IMR-90 (cell line): ENCODE measurements around the gene CHST3. TPM values are rescaled to one million over a fixed set of nuclear protein-coding genes. Genes with fewer than 3 reads are reported as not detected.

ENCODE experiments used
- ATAC-seq: fragments of 200-7000 bp; cut with Tn5 transposase; 2 replicates; pipeline ENCODE4 v1.9.1; 2020; ENCODE audit warnings: low read depth, mild to moderate bottlenecking, moderate library complexity
- BruUV-seq: library from RNA; stranded (reverse); fragments of 400-500 nt; replicated peaks from 2 replicates; lab custom pipeline; 2021; lab: Mats Ljungman, UMichigan
- CTCF ChIA-PET: fragments of 300-600 bp; formaldehyde crosslinking; extraction: SDS; loops from one replicate; lab custom pipeline; 2021; ENCODE audit warnings: antibody characterized with exemption; lab: Yijun Ruan, JAX
- POLR2A ChIA-PET: fragments of 300-600 bp; sonication (Branson Sonifier 250); formaldehyde crosslinking; loops from one replicate; lab custom pipeline; 2022; ENCODE audit warnings: antibody characterized with exemption; ENCODE audit not compliant: unreplicated experiment; lab: Charles Lee
- DNase-seq: peaks from one replicate; pipeline ENCODE4 v3.0.0; 2013
- H2AFZ ChIP-seq: replicated peaks from 2 replicates; pipeline ENCODE3; 2013; ENCODE audit warnings: low read length, mild to moderate bottlenecking; ENCODE audit not compliant: poor library complexity
- H2AK5ac ChIP-seq: 2 replicates; pipeline ENCODE4 v1.6.1; 2013; ENCODE audit warnings: low read depth, low read length, inconsistent platforms
- H2AK9ac ChIP-seq: replicated peaks from 2 replicates; pipeline ENCODE3; 2013; ENCODE audit warnings: mild to moderate bottlenecking, low read depth, low read length, moderate library complexity; ENCODE audit not compliant: poor library complexity
- H2BK120ac ChIP-seq: 2 replicates; pipeline ENCODE4 v1.6.1; 2013; ENCODE audit warnings: low read depth, low read length, inconsistent platforms
- H2BK15ac ChIP-seq: 3 replicates; pipeline ENCODE4 v1.6.1; 2013; ENCODE audit warnings: low read depth, low read length, inconsistent platforms
- H2BK20ac ChIP-seq: 2 replicates; pipeline ENCODE4 v1.6.1; 2013; ENCODE audit warnings: low read depth, mild to moderate bottlenecking, inconsistent platforms, low read length, moderate library complexity
- H2BK5ac ChIP-seq: 2 replicates; pipeline ENCODE4 v1.6.1; 2013; ENCODE audit warnings: mild to moderate bottlenecking, low read depth, low read length, inconsistent platforms; ENCODE audit not compliant: poor library complexity, severe bottlenecking
- H3K14ac ChIP-seq: replicated peaks from 2 replicates; pipeline ENCODE4 v1.6.1; 2013; ENCODE audit warnings: low read depth, low read length, inconsistent platforms
- H3K18ac ChIP-seq: 2 replicates; pipeline ENCODE4 v1.6.1; 2013; ENCODE audit warnings: low read depth, low read length, control low read depth
- H3K23ac ChIP-seq: 2 replicates; pipeline ENCODE4 v1.6.1; 2013; ENCODE audit warnings: low read depth, low read length, inconsistent platforms
- H3K27ac ChIP-seq: 2 replicates; pipeline ENCODE4 v1.5.1; 2013; ENCODE audit warnings: mild to moderate bottlenecking, control low read depth, low read length; ENCODE audit not compliant: insufficient read depth
- H3K27me3 ChIP-seq: 2 replicates; pipeline ENCODE4 v1.6.1; 2013; ENCODE audit warnings: low read length; ENCODE audit not compliant: control insufficient read depth, insufficient read depth
- H3K36me3 ChIP-seq: 2 replicates; pipeline ENCODE4 v1.6.1; 2013; ENCODE audit warnings: low read length, mixed read lengths; ENCODE audit not compliant: control insufficient read depth, insufficient read depth
- H3K4ac ChIP-seq: 2 replicates; pipeline ENCODE4 v1.6.1; 2013; ENCODE audit warnings: low read depth, low read length, inconsistent platforms
- H3K4me1 ChIP-seq: 2 replicates; pipeline ENCODE4 v1.6.1; 2013; ENCODE audit warnings: low read length, mixed read lengths; ENCODE audit not compliant: control insufficient read depth, insufficient read depth
- H3K4me2 ChIP-seq: 2 replicates; pipeline ENCODE4 v1.6.1; 2013; ENCODE audit warnings: low read depth, mild to moderate bottlenecking, control low read depth, low read length, moderate library complexity
- H3K4me3 ChIP-seq: 2 replicates; pipeline ENCODE4 v1.5.1; 2013; ENCODE audit warnings: low read depth, mild to moderate bottlenecking, control low read depth, low read length, moderate library complexity; ENCODE audit not compliant: insufficient read depth
- H3K56ac ChIP-seq: 2 replicates; pipeline ENCODE4 v1.6.1; 2013; ENCODE audit warnings: low read length, inconsistent platforms; ENCODE audit not compliant: insufficient read depth; ENCODE audit errors: extremely low read depth
- H3K79me1 ChIP-seq, 2 experiments: 2 replicates each; pipeline ENCODE4 v1.6.1; 2013; ENCODE audit warnings: low read length in 2 of 2, inconsistent platforms in 1 of 2, low read depth in 1 of 2
- H3K9ac ChIP-seq: 2 replicates; pipeline ENCODE4 v1.6.1; 2013; ENCODE audit warnings: low read depth, low read length, control low read depth
- H3K9me1 ChIP-seq: 2 replicates; pipeline ENCODE4 v1.6.1; 2013; ENCODE audit warnings: low read length, inconsistent platforms; ENCODE audit not compliant: insufficient read depth
- H3K9me3 ChIP-seq: 2 replicates; pipeline ENCODE4 v1.6.1; 2013; ENCODE audit warnings: low read length; ENCODE audit not compliant: control insufficient read depth, insufficient read depth
- H4K20me1 ChIP-seq: 2 replicates; pipeline ENCODE4 v1.6.1; 2013; ENCODE audit warnings: low read length, inconsistent platforms; ENCODE audit not compliant: insufficient read depth
- H4K5ac ChIP-seq: 2 replicates; pipeline ENCODE4 v1.6.1; 2013; ENCODE audit warnings: mild to moderate bottlenecking, low read depth, low read length, control low read depth
- H4K8ac ChIP-seq, 2 experiments: 2 replicates each; pipeline ENCODE4 v1.6.1; 2013; ENCODE audit warnings: low read depth in 2 of 2, low read length in 2 of 2, control low read depth in 1 of 2, inconsistent platforms in 1 of 2
- H4K91ac ChIP-seq: 2 replicates; pipeline ENCODE4 v1.6.1; 2013; ENCODE audit warnings: low read depth, low read length, inconsistent platforms; ENCODE audit not compliant: insufficient read depth
- BHLHE40 ChIP-seq: fragments of 150-350 bp; IDR thresholded peaks from 2 replicates; pipeline ENCODE4 v1.6.1; 2016; ENCODE audit warnings: mild to moderate bottlenecking, low read depth, low read length
- CEBPB ChIP-seq: IDR thresholded peaks from 2 replicates; pipeline ENCODE4 v1.6.1; 2012; ENCODE audit warnings: low read depth, low read length, improper control_type of control experiment
- CHD1 ChIP-seq: IDR thresholded peaks from 2 replicates; pipeline ENCODE4 v1.6.1; 2012; ENCODE audit warnings: low read depth, low read length, improper control_type of control experiment
- CTCF ChIP-seq: conservative IDR thresholded peaks from 2 replicates; pipeline ENCODE4 v1.5.1; 2012; ENCODE audit warnings: mild to moderate bottlenecking, low read depth, low read length, improper control_type of control experiment
- ELK1 ChIP-seq: fragments of 150-350 bp; IDR thresholded peaks from 2 replicates; pipeline ENCODE4 v1.6.1; 2016; ENCODE audit warnings: low read depth, mild to moderate bottlenecking, low read length, moderate library complexity, borderline replicate concordance
- FOS ChIP-seq: fragments of 150-350 bp; IDR thresholded peaks from 2 replicates; pipeline ENCODE4 v1.6.1; 2016; ENCODE audit warnings: low read depth, low read length
- MAFK ChIP-seq: IDR thresholded peaks from 2 replicates; pipeline ENCODE4 v1.6.1; 2012; ENCODE audit warnings: low read depth, low read length, improper control_type of control experiment
- MAZ ChIP-seq: IDR thresholded peaks from 2 replicates; pipeline ENCODE4 v1.6.1; 2012; ENCODE audit warnings: low read depth, mild to moderate bottlenecking, low read length, improper control_type of control experiment, moderate library complexity, borderline replicate concordance
- MXI1 ChIP-seq: IDR thresholded peaks from 2 replicates; pipeline ENCODE4 v1.6.1; 2012; ENCODE audit warnings: low read depth, mild to moderate bottlenecking, low read length, moderate library complexity, borderline replicate concordance
- NFE2L2 ChIP-seq: fragments of 150-350 bp; IDR thresholded peaks from 2 replicates; pipeline ENCODE4 v1.6.1; 2016; ENCODE audit warnings: low read depth, mild to moderate bottlenecking, low read length
- POLR2A ChIP-seq: IDR thresholded peaks from 2 replicates; pipeline ENCODE4 v1.6.1; 2012; ENCODE audit warnings: mild to moderate bottlenecking, low read depth, low read length
- RAD21 ChIP-seq: IDR thresholded peaks from 2 replicates; pipeline ENCODE4 v1.6.1; 2012; ENCODE audit warnings: low read length, improper control_type of control experiment
- RCOR1 ChIP-seq: IDR thresholded peaks from 2 replicates; pipeline ENCODE4 v1.6.1; 2012; ENCODE audit warnings: mild to moderate bottlenecking, low read length, improper control_type of control experiment; ENCODE audit not compliant: insufficient replicate concordance
- RFX5 ChIP-seq: IDR thresholded peaks from 2 replicates; pipeline ENCODE4 v1.8.0; 2012; ENCODE audit warnings: low read depth, mild to moderate bottlenecking, low read length, moderate library complexity
- SMC3 ChIP-seq: fragments of 150-350 bp; IDR thresholded peaks from 2 replicates; pipeline ENCODE4 v1.6.1; 2016; ENCODE audit warnings: low read depth, mild to moderate bottlenecking, antibody characterized with exemption, low read length, moderate library complexity
- USF2 ChIP-seq: fragments of 150-350 bp; IDR thresholded peaks from 2 replicates; pipeline ENCODE4 v1.6.1; 2017; ENCODE audit warnings: mild to moderate bottlenecking, antibody characterized with exemption, low read length, low read depth
- WGBS, 2 experiments: methylation state at CpG; one replicate each; pipeline versions ENCODE4 v1.1.5 to v1.1.7; 2013; ENCODE audit warnings: missing lambda C conversion rate in 2 of 2; ENCODE audit not compliant: insufficient read length in 1 of 2; ENCODE audit errors: extremely low coverage in 2 of 2; 5-methylcytosine and 5-hydroxymethylcytosine counted together
- dilution Hi-C: fragments of 300-500 bp; cut with HindIII; formaldehyde crosslinking; loops from one replicate; pipeline ENCODE4 v1.14.3; 2018; ENCODE audit warnings: low sequenced_read_pairs; ENCODE audit not compliant: unreplicated experiment
- in situ Hi-C: fragments of 300-500 bp; cut with MboI; formaldehyde crosslinking; loops from 3 replicates; pipeline ENCODE4 v1.14.3; 2019; ENCODE audit warnings: low sequenced_read_pairs, inconsistent platforms, mixed read lengths
- intact Hi-C: fragments of 100-400 bp; cut with micrococcal nuclease; formaldehyde crosslinking; loops from 2 replicates; pipeline ENCODE4 v1.10.0; 2022
- polyA plus RNA-seq, 3 experiments: library from polyadenylated mRNA; depleted of rRNA; stranded (reverse); fragments of >200 nt; gene quantifications; 2 replicates each; pipeline ENCODE4 v1.2.3, GENCODE V29; 2012; ENCODE audit warnings: low replicate concordance in 1 of 3
- total RNA-seq: library from RNA; depleted of rRNA; stranded (reverse); fragments of >200 nt; gene quantifications from 2 replicates; pipeline ENCODE4 v1.2.3, GENCODE V29; 2012

The CHST3 gene
- total and polyA plus RNA-seq, 2 of the 4 experiments (the other 2 are of a cell fraction) = 8.6 to 9.0 TPM

- DNase-seq (no peak), ATAC-seq (no peak)
- H3K56ac ChIP-seq = no peak overlapping the region
- H2BK120ac ChIP-seq = no peak overlapping the region
- no peak overlapping the region for H4K91ac ChIP-seq
- H3K27me3 ChIP-seq = peaks cover 26% of the 10 kb centered on the region
- H2AFZ ChIP-seq = no peak overlapping the region
- H3K9me3 ChIP-seq = peaks cover 60% of the 10 kb centered on the region
- no peak overlapping the region for H3K14ac ChIP-seq
- no TSS peak for BruUV-seq
- no peak overlapping the region for H2BK20ac ChIP-seq
- ChIA-PET POLR2A (no interaction called here), CTCF (no interaction called here)
- no peaks in the 10 kb centered on the region for H3K9me1 ChIP-seq
- dilution Hi-C loops (no loop called here), intact Hi-C loops (no loop called here), in situ Hi-C loops (no loop called here)
- H3K18ac ChIP-seq = no peak overlapping the region
- H4K5ac ChIP-seq = no peak overlapping the region
- H3K4me2 ChIP-seq = no peak overlapping the region
- TF ChIP-seq CTCF = no peak
- TF ChIP-seq POLR2A = no peak
- TF ChIP-seq MAZ = no peak
- no peak for TF ChIP-seq BHLHE40
- no peak for TF ChIP-seq MAFK
- TF ChIP-seq CEBPB = no peak
- TF ChIP-seq MXI1 = no peak
- no peak for TF ChIP-seq NFE2L2
- no peak for TF ChIP-seq RFX5
- TF ChIP-seq ELK1 = no peak
- no peak for TF ChIP-seq SMC3
- no peak for TF ChIP-seq RAD21
- no peak for TF ChIP-seq CHD1
- TF ChIP-seq FOS = no peak
- TF ChIP-seq RCOR1 = no peak
- TF ChIP-seq USF2 = no peak
- WGBS, 2 experiments = 58% methylated on average over 2 of the region's 3 CpGs; no CpG with 5 or more reads in 1 of the 2 experiments
- no peaks in the 10 kb centered on the region for H3K79me1 ChIP-seq
- H3K36me3 ChIP-seq = no peaks in the 10 kb centered on the region
- no peak overlapping the region for H2AK5ac ChIP-seq
- H2BK5ac ChIP-seq = no peak overlapping the region
- H3K27ac ChIP-seq = no peak overlapping the region
- H3K23ac ChIP-seq = no peak overlapping the region
- no peak overlapping the region for H3K4me3 ChIP-seq
- H4K20me1 ChIP-seq = no peaks in the 10 kb centered on the region
- H4K8ac ChIP-seq = no peak overlapping the region
- no peak overlapping the region for H3K4ac ChIP-seq
- no peaks in the 10 kb centered on the region for H3K4me1 ChIP-seq
- no peak overlapping the region for H2BK15ac ChIP-seq
- H2AK9ac ChIP-seq = no peak overlapping the region
- H3K9ac ChIP-seq = no peak overlapping the region
Observed at GRCh38 chr10:71946700-71947099, 17.5 kb upstream of the CHST3 start.
